ENCODE data around the gene NPEPL1.

The NPEPL1 gene

GRCh38 chr20:58677808-58678207 is 14.8 kb upstream of the NPEPL1 start:
- Histone ChIP-seq H3K36me3 (ENCODE audit: control insufficient read depth in 5 of 5, insufficient read depth in 5 of 5, low read length in 5 of 5) (peaks cover 18 to 73% (median 63%) of the 10 kb centered on the region in 5 donors), H3K27ac (ENCODE audit: low read depth, low read length) (no peak overlapping the region), H3K9ac (ENCODE audit: low read length in 5 of 5) (no peak overlapping the region), H3K27me3 (ENCODE audit: control insufficient read depth in 5 of 5, insufficient read depth in 4 of 5, low read length in 5 of 5) (no peaks in the 10 kb centered on the region), H3K4me1 (ENCODE audit: control insufficient read depth in 5 of 5, insufficient read depth in 5 of 5, low read length in 5 of 5) (peaks cover 0 to 2% (median 0%) of the 10 kb centered on the region in 5 donors), H3K4me3 (ENCODE audit: low read depth in 1 of 5, low read length in 5 of 5) (no peak overlapping the region), H3K9me3 (ENCODE audit: control insufficient read depth in 5 of 5, low read length in 5 of 5) (no peaks in the 10 kb centered on the region)

DNA sequence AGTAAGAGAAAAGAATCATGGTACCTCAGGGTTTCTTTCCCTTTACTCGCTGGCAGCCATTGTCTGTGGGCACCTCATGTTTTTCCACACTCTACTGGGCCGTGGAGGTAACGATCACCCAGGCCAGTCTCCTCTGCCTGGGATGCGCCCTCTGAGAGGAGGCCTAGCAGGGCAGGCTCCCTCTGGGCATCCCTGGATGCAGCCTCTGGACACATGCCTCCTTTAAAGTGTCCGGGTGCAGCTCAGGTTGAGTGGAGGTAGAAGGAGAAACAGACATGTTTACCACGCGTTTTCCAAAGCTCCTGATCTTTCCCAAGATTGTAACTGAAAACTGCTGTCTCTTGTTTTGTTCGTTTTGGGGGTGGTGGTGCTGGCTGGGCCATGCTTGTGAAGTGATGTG is 13.8 kb upstream of the NPEPL1 start:
- H3K27me3 ChIP-seq (ENCODE audit: control insufficient read depth in 5 of 5, insufficient read depth in 4 of 5, low read length in 5 of 5) = no peaks in the 10 kb centered on the region
- H3K9ac ChIP-seq (ENCODE audit: low read length in 5 of 5) = no peak overlapping the region
- no peak overlapping the region for H3K27ac ChIP-seq (ENCODE audit: low read depth, low read length)
- H3K9me3 ChIP-seq (ENCODE audit: control insufficient read depth in 5 of 5, low read length in 5 of 5) = no peaks in the 10 kb centered on the region
- H3K36me3 ChIP-seq (ENCODE audit: control insufficient read depth in 5 of 5, insufficient read depth in 5 of 5, low read length in 5 of 5) = peaks cover 14 to 63% (median 54%) of the 10 kb centered on the region in 5 donors
- H3K4me3 ChIP-seq (ENCODE audit: low read depth in 1 of 5, low read length in 5 of 5) = no peak overlapping the region
- H3K4me1 ChIP-seq (ENCODE audit: control insufficient read depth in 5 of 5, insufficient read depth in 5 of 5, low read length in 5 of 5) = peaks cover 0 to 2% (median 0%) of the 10 kb centered on the region in 5 donors

DNA sequence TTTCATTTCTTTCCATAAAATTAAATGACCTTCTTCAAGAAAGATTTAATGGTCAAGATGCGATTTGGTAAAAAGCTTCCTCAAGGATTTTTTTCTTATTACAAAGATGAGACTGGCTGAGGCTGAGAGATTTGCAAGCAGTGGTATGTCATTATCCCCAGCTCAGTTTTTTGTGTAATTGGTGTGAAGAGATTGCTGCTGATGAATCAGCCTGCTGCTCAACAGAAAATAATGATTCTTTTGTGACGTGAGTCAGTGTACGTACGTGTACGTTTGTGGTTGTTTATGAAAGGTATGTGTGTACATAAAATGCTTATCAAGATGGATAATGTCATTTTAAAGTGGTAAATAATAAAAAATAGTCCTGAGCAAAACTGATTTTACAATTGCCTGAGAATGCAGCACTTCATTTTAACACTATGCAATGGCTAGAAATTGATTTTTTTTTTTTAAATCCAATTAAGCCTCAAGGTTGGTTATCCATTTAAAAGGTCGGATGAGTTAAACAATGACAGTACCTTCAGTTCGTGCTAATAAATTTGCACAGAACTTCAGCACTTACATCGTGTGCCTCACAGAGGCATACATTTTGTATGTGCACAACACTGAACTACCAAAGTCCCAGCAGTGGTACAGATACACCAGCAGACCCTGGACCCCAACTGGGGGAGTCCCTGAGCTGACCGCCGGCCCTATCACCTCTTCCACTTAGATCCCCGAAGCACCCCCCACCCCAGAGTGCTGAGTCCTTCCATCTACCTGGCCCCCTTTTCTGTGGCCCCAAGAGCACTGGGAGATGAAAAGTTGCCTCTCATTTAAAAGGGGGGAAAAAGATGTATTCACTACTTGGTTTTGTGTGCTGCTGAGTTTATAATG is 9.7 kb upstream of the NPEPL1 start:
- H3K27ac ChIP-seq (ENCODE audit: low read depth, low read length) = no peak overlapping the region
- H3K9ac ChIP-seq (ENCODE audit: low read length in 5 of 5) = no peak overlapping the region
- peaks cover 7 to 31% (median 22%) of the 10 kb centered on the region in 5 donors for H3K36me3 ChIP-seq (ENCODE audit: control insufficient read depth in 5 of 5, insufficient read depth in 5 of 5, low read length in 5 of 5)
- H3K4me1 ChIP-seq (ENCODE audit: control insufficient read depth in 5 of 5, insufficient read depth in 5 of 5, low read length in 5 of 5) = no peaks in the 10 kb centered on the region
- H3K4me3 ChIP-seq (ENCODE audit: low read depth in 1 of 5, low read length in 5 of 5) = no peak overlapping the region
- no peaks in the 10 kb centered on the region for H3K9me3 ChIP-seq (ENCODE audit: control insufficient read depth in 5 of 5, low read length in 5 of 5)
- H3K27me3 ChIP-seq (ENCODE audit: control insufficient read depth in 5 of 5, insufficient read depth in 4 of 5, low read length in 5 of 5) = no peaks in the 10 kb centered on the region

- H3K36me3 ChIP-seq (ENCODE audit: control insufficient read depth in 5 of 5, insufficient read depth in 5 of 5, low read length in 5 of 5) = peaks cover 7 to 21% (median 16%) of the 10 kb centered on the region in 5 donors
- no peak overlapping the region for H3K4me3 ChIP-seq (ENCODE audit: low read depth in 1 of 5, low read length in 5 of 5)
- no peak overlapping the region for H3K9ac ChIP-seq (ENCODE audit: low read length in 5 of 5)
- H3K27me3 ChIP-seq (ENCODE audit: control insufficient read depth in 5 of 5, insufficient read depth in 4 of 5, low read length in 5 of 5) = no peaks in the 10 kb centered on the region
- peaks cover 0 to 7% (median 0%) of the 10 kb centered on the region in 5 donors for H3K4me1 ChIP-seq (ENCODE audit: control insufficient read depth in 5 of 5, insufficient read depth in 5 of 5, low read length in 5 of 5)
- no peaks in the 10 kb centered on the region for H3K9me3 ChIP-seq (ENCODE audit: control insufficient read depth in 5 of 5, low read length in 5 of 5)
- H3K27ac ChIP-seq (ENCODE audit: low read depth, low read length) = no peak overlapping the region
These were observed 8.3 kb upstream of the NPEPL1 start for GRCh38 chr20:58684291-58684690.

- H3K27me3 ChIP-seq (ENCODE audit: control insufficient read depth in 5 of 5, insufficient read depth in 4 of 5, low read length in 5 of 5) = no peaks in the 10 kb centered on the region
- H3K27ac ChIP-seq (ENCODE audit: low read depth, low read length) = no peak overlapping the region
- H3K36me3 ChIP-seq (ENCODE audit: control insufficient read depth in 5 of 5, insufficient read depth in 5 of 5, low read length in 5 of 5) = peaks cover 0 to 6% (median 4%) of the 10 kb centered on the region in 5 donors
- no peaks in the 10 kb centered on the region for H3K9me3 ChIP-seq (ENCODE audit: control insufficient read depth in 5 of 5, low read length in 5 of 5)
- H3K4me3 ChIP-seq (ENCODE audit: low read depth in 1 of 5, low read length in 5 of 5) = no peak overlapping the region
- H3K4me1 ChIP-seq (ENCODE audit: control insufficient read depth in 5 of 5, insufficient read depth in 5 of 5, low read length in 5 of 5) = peaks cover 0 to 11% (median 5%) of the 10 kb centered on the region in 5 donors
- H3K9ac ChIP-seq (ENCODE audit: low read length in 5 of 5) = no peak overlapping the region
These were observed 6.6 kb upstream of the NPEPL1 start for GRCh38 chr20:58685988-58686387.

- no peak overlapping the region for H3K27ac ChIP-seq (ENCODE audit: low read depth, low read length)
- peaks cover 0 to 6% (median 2%) of the 10 kb centered on the region in 5 donors for H3K36me3 ChIP-seq (ENCODE audit: control insufficient read depth in 5 of 5, insufficient read depth in 5 of 5, low read length in 5 of 5)
- H3K4me3 ChIP-seq (ENCODE audit: low read depth in 1 of 5, low read length in 5 of 5) = no peak overlapping the region
- peaks cover 0 to 27% (median 17%) of the 10 kb centered on the region in 5 donors for H3K4me1 ChIP-seq (ENCODE audit: control insufficient read depth in 5 of 5, insufficient read depth in 5 of 5, low read length in 5 of 5)
- H3K27me3 ChIP-seq (ENCODE audit: control insufficient read depth in 5 of 5, insufficient read depth in 4 of 5, low read length in 5 of 5) = no peaks in the 10 kb centered on the region
- H3K9me3 ChIP-seq (ENCODE audit: control insufficient read depth in 5 of 5, low read length in 5 of 5) = no peaks in the 10 kb centered on the region
- H3K9ac ChIP-seq (ENCODE audit: low read length in 5 of 5) = no peak overlapping the region
These were observed 4.2 kb upstream of the NPEPL1 start for GRCh38 chr20:58688414-58688813.

- Histone ChIP-seq H3K27ac (ENCODE audit: low read depth, low read length) (no peak overlapping the region), H3K4me3 (ENCODE audit: low read depth in 1 of 5, low read length in 5 of 5) (no peak overlapping the region), H3K4me1 (ENCODE audit: control insufficient read depth in 5 of 5, insufficient read depth in 5 of 5, low read length in 5 of 5) (peaks cover 0 to 31% (median 21%) of the 10 kb centered on the region in 5 donors), H3K27me3 (ENCODE audit: control insufficient read depth in 5 of 5, insufficient read depth in 4 of 5, low read length in 5 of 5) (no peaks in the 10 kb centered on the region), H3K9ac (ENCODE audit: low read length in 5 of 5) (no peak overlapping the region), H3K9me3 (ENCODE audit: control insufficient read depth in 5 of 5, low read length in 5 of 5) (no peaks in the 10 kb centered on the region), H3K36me3 (ENCODE audit: control insufficient read depth in 5 of 5, insufficient read depth in 5 of 5, low read length in 5 of 5) (peaks cover 0 to 6% (median 2%) of the 10 kb centered on the region in 5 donors)
These were observed 3.8 kb upstream of the NPEPL1 start for GRCh38 chr20:58688840-58689239.

- Histone ChIP-seq H3K9me3 (ENCODE audit: control insufficient read depth in 5 of 5, low read length in 5 of 5) (no peaks in the 10 kb centered on the region), H3K9ac (ENCODE audit: low read length in 5 of 5) (peak overlapping the region in 4 of 5 donors; percentile 22 to 74 (median 57)), H3K27me3 (ENCODE audit: control insufficient read depth in 5 of 5, insufficient read depth in 4 of 5, low read length in 5 of 5) (no peaks in the 10 kb centered on the region), H3K4me1 (ENCODE audit: control insufficient read depth in 5 of 5, insufficient read depth in 5 of 5, low read length in 5 of 5) (peaks cover 2 to 41% (median 32%) of the 10 kb centered on the region in 5 donors), H3K4me3 (ENCODE audit: low read depth in 1 of 5, low read length in 5 of 5) (no peak overlapping the region), H3K36me3 (ENCODE audit: control insufficient read depth in 5 of 5, insufficient read depth in 5 of 5, low read length in 5 of 5) (peaks cover 0 to 14% (median 9%) of the 10 kb centered on the region in 5 donors), H3K27ac (ENCODE audit: low read depth, low read length) (peak overlapping the region; percentile 34)
These were observed 2.0 kb upstream of the NPEPL1 start for GRCh38 chr20:58690396-58691135.

GRCh38 chr20:58691773-58692578 is 624 bp upstream of the NPEPL1 start:
- peaks cover 2 to 41% (median 32%) of the 10 kb centered on the region in 5 donors for H3K4me1 ChIP-seq (ENCODE audit: control insufficient read depth in 5 of 5, insufficient read depth in 5 of 5, low read length in 5 of 5)
- H3K36me3 ChIP-seq (ENCODE audit: control insufficient read depth in 5 of 5, insufficient read depth in 5 of 5, low read length in 5 of 5) = peaks cover 0 to 24% (median 22%) of the 10 kb centered on the region in 5 donors
- peak overlapping the region; percentile 79 to 88 (median 85) for H3K9ac ChIP-seq (ENCODE audit: low read length in 5 of 5)
- H3K27ac ChIP-seq (ENCODE audit: low read depth, low read length) = peak overlapping the region; percentile 87
- no peaks in the 10 kb centered on the region for H3K9me3 ChIP-seq (ENCODE audit: control insufficient read depth in 5 of 5, low read length in 5 of 5)
- peak overlapping the region in 4 of 5 donors; percentile 4 to 32 (median 22) for H3K4me3 ChIP-seq (ENCODE audit: low read depth in 1 of 5, low read length in 5 of 5)
- no peaks in the 10 kb centered on the region for H3K27me3 ChIP-seq (ENCODE audit: control insufficient read depth in 5 of 5, insufficient read depth in 4 of 5, low read length in 5 of 5)

Measured in subcutaneous abdominal adipose tissue (tissue), 5 donors.